HG03103 (cell line): ENCODE measurements around the gene RNF10.
"Not testable (repeated sequence)": the region's sequence is repeated elsewhere in the genome, so short reads cannot be mapped to it uniquely, and the experiment has no call there.

Experiments used
- ATAC-seq: cut with Tn5 transposase; IDR thresholded peaks from one replicate; pipeline ENCODE4 v1.9.1; 2021; ENCODE audit warnings: low read depth; ENCODE audit not compliant: unreplicated experiment

RNF10 gene

DNA sequence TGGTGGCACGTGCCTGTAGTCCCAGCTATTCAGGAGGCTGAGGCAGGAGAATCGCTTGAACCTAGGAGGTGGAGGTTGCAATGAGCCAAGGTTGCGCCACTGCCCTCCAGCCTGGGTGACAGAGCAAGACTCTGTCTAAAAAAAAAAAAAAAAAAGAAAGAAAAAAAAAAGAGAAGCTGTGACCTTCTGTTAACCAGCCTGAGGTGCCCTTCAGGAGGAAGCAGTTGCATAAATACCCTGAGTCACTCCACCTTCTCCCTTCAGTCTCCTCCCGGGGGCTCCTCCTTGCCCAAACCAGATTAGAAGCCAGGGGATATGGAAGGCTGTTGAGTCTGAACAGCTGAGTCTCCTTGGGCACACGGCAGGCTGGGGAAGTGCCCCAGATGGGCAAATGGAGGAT is 68.3 kb downstream of the RNF10 start:
- ATAC-seq, result not testable (repeated sequence)

DNA sequence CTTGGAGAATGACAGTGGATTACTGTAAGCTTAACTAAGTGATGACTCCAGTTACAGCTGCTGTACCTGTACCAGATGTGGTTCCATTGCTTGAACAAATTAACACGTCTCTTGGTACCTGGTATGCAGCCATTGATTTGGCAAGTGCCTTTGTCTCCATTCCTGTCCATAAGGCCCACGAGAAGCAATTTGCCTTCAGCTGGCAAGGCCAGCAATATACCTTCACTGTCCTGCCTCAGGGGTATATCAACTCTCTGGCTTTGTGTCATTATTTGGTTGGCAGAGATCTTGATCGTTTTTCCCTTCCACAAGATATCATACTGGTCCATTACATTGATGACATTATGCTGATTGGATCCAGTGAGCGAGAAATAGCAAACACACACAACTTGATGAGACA is 76.4 kb downstream of the RNF10 start:
- no peak for ATAC-seq

DNA sequence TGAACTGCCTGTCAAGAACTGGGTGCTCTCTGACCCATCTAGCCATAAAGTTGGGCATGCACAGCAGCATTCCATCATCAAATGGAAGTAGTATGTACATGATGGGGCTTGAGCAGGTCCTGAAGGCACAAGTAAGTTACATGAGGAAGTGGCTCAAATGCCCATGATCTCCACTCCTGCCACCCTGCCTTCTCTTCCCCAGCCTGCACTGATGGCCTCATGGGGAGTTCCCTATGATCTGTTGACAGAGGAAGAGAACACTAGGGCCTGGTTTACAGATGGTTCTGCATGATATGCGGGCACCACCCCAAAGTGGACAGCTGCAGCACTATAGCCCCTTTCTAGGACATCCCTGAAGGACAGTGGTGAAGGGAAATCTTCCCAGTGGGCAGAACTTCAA is 77.4 kb downstream of the RNF10 start:
- not testable (repeated sequence) for ATAC-seq

DNA sequence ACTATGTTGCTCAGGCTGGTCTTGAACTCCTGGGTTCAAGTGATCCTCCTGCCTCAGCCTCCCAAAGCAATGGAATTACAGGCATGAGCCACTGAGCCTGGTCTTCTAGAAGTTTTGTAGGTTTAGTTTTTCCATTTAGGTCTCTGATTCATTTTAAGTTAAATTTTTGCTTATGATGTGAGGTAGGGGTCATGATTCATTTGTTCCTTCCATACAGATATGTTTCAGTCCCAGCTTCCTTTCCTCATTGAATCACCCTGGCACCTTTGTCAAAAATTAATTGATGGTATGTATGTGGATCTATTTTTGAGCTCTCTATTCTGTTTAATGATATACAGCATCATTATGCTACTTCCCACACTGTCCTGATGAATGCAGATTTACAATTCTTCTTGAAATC is 80.7 kb downstream of the RNF10 start:
- ATAC-seq, result no peak

DNA sequence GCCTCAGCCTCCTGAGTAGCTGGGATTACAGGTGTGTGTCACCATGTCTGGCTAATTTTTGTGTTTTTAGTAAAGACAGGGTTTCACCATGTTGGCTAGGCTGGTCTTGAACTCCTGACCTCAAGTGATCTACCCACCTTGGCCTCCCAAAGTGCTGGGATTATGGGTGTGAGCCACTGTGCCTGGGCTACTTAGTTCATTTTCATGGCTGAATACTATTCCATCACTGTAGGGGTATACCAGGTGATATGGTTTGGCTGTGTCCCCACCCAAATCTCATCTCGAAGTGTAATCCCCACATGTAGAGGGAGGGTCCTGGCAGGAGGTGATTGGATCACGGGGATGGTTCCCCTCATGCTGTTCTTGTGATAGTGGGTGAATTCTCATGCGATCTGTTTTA is 83.0 kb downstream of the RNF10 start:
- ATAC-seq, result not testable (repeated sequence)

DNA sequence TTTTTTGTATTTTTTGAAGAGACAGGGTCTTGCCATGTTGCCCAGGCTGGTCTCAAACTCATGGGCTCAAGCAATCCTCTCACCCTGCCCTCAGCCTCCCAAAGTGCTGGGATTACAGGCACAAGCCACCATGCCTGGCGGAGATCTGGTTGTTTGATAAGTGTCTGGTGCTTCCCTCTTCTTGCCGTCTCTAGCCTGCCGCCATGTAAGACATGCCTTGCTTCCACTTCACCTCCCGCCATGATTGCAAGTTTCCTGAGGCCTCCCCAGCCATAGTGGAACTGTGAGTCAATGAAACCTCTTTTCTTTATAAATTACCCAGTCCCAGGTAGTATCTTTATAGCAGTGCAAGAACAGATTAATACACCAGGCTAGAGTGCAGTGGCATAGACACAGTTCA is 83.6 kb downstream of the RNF10 start:
- not testable (repeated sequence) for ATAC-seq

DNA sequence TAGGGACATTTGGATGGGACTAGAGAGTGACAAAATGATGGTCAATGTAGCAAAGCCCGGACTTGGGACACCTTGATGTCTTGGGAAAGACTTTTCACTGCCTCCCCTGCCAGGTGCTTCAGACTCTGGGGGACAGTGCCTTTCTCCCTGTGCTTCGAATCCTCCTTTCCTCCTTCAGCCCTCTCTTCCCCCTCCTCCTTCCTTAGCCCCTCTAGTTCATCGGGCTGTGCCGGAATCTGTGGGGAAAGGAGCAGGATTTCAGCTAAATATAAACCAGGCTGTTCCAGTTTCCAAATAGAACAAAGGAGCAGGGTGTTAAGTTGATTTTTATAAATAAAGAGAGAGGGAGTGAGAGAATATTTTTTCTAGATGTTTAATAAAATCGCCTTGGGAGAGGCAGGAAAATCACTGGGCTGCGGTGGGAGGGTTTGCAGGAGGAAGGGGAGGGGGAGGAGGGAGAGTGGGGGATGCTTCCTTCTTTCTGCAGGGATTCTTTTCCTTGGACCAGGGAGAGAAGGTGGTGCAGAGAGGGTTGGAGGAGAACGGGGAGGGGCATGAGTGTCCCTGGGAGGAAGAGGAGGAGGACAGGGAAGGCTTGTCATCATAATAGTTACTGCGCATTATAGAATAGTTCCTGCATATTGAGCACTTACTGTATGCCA is 84.9 kb downstream of the RNF10 start:
- ATAC-seq, result no peak

DNA sequence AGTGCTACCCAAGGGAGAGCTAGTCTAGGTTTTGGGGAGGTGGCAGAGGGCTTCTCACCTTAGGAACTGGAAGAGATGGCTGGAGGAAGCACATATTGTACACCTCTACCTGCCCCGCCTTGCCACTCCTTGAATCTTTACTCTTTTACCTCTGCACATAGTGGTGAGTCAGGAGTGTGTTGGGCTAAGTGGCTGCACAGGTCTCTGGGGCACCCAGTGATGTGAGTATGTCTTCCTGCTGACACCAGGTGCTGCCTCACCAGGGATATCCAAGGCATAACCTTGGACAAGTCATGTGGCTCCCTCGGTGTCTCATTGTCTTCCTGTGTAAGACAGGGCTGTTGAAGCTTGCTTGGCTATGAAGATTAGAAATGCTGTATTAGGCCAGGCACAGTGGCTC is 86.5 kb downstream of the RNF10 start:
- no peak for ATAC-seq

DNA sequence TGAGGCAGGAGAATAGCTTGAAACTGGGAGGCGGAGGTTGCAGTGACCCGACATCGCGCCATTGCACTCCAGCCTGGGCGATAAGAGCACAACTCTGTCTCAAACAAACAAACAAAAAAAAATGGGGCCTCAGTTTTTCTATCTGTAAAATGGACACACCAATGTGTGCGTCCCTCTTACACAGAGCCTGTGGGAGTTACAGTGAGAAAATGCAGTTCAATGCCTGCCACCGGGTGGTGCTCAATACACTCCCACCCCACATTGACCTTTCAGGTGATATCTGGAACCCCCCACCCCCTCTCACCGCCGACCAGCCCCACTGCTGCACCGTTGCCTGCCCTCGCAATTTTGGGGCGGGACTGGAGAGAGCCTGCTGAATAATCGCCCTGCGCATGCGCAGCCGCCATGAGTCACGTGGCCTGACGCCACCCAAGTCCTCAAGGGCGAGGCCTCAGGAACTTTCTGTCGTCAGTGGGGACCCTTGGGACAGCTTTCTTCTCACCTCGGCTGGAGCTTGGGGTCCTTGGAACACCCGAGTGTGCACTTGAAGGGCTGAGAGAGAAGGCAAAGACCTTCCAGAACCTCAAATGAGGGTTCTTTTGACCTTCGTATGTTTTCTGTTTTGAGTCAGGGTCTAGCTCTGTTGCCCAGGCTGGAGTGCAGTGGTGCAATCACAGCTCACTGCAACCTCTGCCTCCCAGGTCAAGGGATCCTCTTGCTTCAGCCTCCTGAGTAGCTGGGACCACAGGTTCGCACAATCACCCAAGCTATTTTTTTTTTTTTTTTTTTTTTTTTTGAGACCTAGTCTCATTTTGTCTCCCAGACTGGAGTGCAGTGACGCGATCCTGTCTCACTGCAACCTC is 91.6 kb downstream of the RNF10 start:
- ATAC-seq, result no peak
